ENCODE data around the gene PTPRG. TPM values are rescaled to one million over a fixed set of nuclear protein-coding genes. Genes with fewer than 3 reads are reported as not detected.

The PTPRG gene
- total RNA-seq, 1 donor = 41.0 TPM

GRCh38 chr3:62293051-62293780, 731.8 kb downstream of the PTPRG start:
- DNase-seq (ENCODE audit: low read depth) = no peak
- no peak overlapping the region for H3K4me3 ChIP-seq (ENCODE audit: low read depth, low read length)
- TF ChIP-seq CTCF (IDR thresholded peaks at IDR 0.05; ENCODE audit: insufficient read depth, low read depth, low read length) = no peak

GRCh38 chr3:62295571-62295970, 734.2 kb downstream of the PTPRG start:
- no peak for DNase-seq (ENCODE audit: low read depth)
- no peak overlapping the region for H3K4me3 ChIP-seq (ENCODE audit: low read depth, low read length)
- no peak for TF ChIP-seq CTCF (IDR thresholded peaks at IDR 0.05; ENCODE audit: insufficient read depth, low read depth, low read length)

- DNase-seq (ENCODE audit: low read depth) = no peak
- TF ChIP-seq CTCF (IDR thresholded peaks at IDR 0.05; ENCODE audit: insufficient read depth, low read depth, low read length) = no peak
- no peak overlapping the region for H3K4me3 ChIP-seq (ENCODE audit: low read depth, low read length)
Observed at GRCh38 chr3:62300617-62301016, 739.2 kb downstream of the PTPRG start.

DNA sequence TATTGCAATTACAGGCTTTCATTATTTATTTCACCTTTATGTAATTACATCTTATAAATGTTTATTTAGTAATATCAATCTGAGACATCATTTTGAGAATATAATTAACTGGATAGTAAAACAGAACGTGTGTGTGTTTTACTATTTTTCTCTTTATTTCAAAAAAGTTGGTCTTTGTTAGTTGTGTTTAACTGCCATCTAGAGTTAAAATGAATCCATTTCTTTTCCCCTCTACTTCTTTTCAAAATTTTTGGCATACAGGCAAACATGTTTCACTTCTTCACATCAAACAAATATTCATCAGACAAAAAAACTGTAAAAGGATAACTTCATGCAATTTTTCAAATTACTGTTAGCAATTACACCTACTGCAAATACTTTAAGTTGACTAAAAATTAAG, 750.8 kb downstream of the PTPRG start:
- no peak for TF ChIP-seq CTCF (IDR thresholded peaks at IDR 0.05; ENCODE audit: insufficient read depth, low read depth, low read length)
- no peak overlapping the region for H3K4me3 ChIP-seq (ENCODE audit: low read depth, low read length)
- no peak for DNase-seq (ENCODE audit: low read depth)

GRCh38 chr3:62316525-62316924, 755.2 kb downstream of the PTPRG start:
- TF ChIP-seq CTCF (IDR thresholded peaks at IDR 0.05; ENCODE audit: insufficient read depth, low read depth, low read length) = no peak
- H3K4me3 ChIP-seq (ENCODE audit: low read depth, low read length) = no peak overlapping the region
- peak; percentile 5 for DNase-seq (ENCODE audit: low read depth)

- DNase-seq (ENCODE audit: low read depth) = no peak
- no peak for TF ChIP-seq CTCF (IDR thresholded peaks at IDR 0.05; ENCODE audit: insufficient read depth, low read depth, low read length)
- H3K4me3 ChIP-seq (ENCODE audit: low read depth, low read length) = peak overlapping the region; percentile 73
Observed at GRCh38 chr3:62318365-62318751, 757.0 kb downstream of the PTPRG start.
